ENCODE data around the gene CPD. TPM values are rescaled to one million over a fixed set of nuclear protein-coding genes. Genes with fewer than 3 reads are reported as not detected.
A peak's percentile ranks its signal among the peaks of the same experiment; 100 is the strongest.

The CPD gene
- total RNA-seq, 1 donor from 2014 or later = 258 TPM

DNA sequence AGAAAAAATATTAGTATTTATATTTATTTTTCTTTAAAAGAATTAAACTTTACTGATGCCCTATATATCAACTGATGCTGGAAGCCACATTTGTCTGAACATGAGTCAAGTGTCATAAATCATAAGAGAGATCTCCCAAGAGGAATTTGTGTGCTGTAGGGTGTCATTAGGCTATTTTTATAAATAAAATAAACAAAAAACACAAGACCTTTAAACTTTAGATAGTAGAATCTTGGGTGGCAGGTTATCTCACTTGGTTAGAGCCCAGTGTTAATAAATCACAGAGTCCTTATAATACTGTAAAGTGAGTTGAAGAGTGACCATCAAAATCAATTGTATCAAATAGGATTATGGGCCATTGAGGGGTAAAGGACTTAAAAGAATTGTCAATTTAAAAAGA lies 21.3 kb upstream of the CPD start:
- no peak for DNase-seq

DNA sequence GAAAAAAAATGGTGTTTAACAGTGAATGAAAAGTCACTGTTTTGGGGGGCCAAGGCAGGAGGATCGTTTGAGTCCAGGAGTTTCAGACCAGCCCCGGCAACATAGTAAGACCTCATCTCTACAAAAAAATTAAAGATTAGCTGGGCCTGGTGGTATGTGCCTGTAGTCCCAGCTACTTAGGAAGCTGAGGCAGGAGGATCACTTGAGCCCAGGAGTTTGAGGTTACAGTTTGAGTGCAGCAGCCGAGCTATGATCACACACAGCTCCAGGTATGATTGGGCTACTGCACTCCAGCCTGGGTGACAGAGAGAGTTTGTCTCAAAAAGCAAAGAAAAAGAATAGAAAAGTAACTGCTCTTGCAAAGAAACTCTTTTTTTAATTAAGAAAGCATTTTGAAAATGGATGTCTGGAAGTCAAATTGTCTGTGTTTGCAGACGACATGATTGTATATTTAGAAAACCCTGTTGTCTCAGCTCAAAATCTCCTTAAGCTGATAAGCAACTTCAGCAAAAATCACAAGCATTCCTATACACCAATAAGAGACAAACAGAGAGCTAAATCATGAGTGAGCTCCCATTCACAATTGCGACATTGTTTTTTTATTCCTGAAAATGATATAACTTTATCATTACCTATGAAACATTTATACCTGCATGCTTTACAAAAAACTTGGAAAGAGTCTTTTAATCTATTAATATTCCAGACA lies 20.5 kb upstream of the CPD start:
- no peak for DNase-seq

DNA sequence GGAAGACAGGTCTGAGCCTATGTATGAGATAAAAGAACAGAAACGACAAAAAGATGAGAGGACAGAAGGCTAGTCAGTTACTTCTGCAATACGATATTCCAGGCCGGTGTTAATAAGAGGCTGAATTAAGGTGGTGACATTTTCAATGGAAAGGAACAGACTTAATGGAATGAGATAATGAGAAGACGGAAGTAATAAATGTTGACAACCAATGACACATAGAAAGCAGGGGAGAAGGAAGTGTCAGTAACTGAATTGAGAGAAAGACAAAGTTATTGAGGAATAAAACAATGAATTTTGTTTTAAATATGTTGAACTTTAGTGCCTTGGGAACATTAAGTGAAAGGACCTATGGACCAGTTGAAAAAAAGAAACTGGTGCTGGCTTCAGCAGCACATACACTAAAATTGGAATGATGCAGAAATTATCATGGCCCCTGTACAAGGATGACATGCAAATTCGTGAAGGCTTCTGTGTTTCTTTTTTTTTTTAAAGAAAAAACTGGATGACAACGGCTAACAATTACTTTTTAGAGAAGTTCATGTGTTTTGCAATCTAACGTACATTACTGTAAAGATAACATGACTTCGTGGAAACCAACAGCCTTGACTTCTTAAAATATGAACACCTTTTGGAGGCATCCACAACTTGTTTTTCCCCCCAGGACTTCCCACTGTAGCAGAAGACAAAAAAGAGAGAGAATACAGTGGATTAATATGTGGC lies 18.5 kb upstream of the CPD start:
- no peak for DNase-seq

DNA sequence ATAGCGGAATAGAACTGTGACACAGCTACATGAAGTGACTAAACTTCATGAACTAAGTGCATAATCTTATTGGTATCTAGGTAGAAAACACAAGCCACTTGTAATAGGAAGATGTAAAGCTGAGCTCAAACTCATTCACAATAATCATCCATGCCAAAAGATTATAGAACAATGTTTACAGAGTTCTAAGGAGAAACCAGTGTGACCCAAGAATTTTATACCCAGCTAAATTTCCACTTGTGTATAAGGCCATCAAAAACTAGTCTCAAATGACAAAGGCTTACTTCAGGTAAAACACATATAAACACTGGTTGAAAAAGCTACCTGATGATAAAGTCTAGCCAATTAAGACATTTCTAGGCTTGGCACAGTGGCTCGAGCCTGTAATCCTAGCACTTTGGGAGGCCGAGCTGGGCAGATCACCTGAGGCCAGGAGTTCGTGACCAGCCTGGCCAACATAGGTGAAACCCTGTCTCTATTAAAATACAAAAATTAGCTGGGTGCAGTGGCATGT lies 16.9 kb upstream of the CPD start:
- no peak for DNase-seq

DNA sequence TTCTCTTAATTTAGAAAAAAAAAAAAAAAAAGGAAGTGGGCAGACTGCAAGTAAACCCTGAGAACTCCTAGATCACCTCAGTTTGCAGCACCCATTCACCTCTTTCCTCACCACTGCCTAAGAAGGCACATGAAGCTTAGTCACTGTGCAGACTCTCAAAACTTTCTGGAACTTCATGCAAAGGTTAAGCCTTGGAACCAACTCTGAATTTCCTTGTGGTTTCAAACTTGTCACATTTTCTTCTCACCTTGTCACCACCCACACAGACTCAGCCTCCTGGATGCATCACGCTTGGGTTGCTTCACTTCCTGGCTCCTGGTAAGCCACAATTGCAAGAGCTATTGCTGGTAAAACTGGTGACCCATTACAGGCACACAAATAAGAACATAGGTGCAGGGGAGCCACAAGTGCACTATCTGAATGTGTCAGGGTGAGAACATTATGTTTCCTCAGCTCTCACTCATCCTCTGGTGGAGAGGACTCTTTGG lies 15.0 kb upstream of the CPD start:
- no peak for DNase-seq

DNA sequence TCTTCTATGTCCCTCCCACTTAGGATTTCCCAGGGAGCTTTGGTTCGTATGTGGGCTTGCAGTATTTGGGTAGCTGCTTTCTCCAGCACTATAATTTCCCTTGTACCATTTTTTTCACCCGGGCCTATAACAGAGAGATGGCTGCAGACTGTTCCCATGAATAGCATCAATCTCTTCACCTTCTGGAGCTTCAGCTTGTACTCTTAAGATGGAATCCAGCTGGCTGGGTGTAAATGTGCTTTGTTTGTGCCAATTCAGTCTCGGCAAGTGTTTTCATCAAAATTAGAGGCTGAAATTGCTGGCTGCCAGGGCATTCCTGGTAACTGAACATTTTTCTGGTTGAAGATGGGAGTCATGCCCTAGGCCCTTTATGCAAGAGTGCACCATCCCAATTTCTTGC lies 12.2 kb upstream of the CPD start:
- DNase-seq = no peak

DNA sequence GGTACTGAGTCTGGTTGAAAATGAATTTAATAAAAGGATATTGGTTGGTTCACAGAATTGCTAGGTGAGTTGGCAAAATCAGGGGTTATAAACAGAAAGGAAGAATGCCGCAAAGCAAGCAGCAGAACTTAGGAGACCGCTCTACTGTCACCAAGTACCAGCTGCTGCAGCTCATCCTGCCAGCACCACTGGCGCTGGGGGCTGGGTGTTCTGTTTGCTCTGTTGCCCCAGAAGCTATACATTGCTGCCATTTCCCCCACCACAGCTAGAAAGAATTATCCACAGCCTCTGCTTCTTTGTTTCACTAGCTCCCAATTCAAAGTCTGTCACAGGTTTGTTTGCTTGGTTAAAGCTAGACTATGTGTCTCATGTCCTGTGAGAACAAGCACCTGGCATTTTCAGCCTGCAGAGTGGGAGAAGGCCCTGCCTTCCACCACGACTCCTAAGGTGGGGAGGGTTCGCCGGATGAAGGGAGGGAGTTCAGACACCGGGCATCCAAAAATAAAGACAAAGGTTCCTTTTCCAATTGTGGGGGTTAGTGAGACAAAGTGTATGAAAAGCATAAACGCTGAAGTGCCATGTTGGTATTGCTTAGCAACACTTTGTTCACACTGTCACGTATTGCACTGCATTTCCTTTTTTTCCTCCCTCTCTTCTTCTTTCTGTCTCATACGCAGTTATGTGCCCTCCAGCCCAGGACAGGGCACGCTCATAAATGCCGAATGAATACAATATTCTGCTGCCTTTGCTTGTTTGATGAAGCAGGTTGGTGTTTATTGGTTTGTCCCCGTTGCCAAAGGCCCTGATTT lies 9.6 kb upstream of the CPD start:
- DNase-seq = no peak

DNA sequence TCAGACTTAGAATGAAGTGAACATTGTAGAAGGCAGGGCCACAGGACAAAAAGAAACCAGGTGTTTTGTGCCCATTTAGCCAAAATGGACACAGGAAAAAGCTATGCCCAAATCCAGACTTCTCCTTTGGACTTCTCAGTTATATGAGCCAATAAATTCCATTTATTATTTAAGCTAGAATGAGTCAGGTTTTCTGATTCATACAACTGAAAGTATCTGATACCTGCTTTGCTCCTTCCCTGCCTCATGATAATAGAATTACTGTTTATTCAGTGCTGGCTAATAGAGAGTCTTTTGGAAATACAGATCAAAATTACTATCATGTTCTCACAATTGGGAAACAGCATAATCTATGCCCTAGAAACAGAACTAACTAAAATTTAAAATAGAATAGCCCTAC lies 8.7 kb upstream of the CPD start:
- no peak for DNase-seq

DNA sequence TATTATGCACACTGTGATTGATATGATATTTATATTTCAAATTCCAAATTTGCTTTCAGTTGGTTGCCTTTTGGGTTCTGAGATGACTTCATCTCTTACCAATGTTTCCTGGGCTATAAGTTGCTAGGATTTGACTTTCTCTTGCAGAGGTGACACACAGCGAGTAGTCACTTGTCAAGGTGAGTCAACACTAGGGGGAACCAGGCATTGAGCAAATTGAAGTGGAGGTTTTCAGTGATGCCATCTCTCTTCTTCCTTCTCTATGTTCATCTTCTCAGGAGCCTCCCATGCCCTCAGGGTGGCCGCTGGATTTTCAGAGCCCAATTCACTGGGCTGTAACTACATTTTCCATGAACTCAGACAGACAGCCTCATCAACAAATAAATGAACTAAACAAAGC lies 6.0 kb upstream of the CPD start:
- no peak for DNase-seq

DNA sequence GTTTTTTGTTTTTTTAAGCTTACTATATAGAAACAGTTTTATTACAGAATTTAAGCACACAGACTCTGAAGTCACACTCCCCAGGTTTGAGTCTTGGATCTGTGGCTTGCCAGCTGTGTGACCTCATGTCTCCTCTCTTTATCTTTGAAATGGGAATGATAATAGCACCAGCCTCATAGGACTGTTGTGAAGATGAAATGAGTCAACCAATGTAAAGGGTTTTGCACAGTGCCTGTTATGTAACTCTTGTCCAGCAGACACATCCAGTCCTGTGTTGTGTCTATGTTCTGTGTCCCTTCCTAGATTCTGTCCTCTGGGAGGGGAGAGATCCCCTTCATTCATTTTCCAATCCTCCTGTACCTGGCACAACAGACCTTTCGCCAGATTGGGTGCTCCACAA lies 3.1 kb upstream of the CPD start:
- DNase-seq = no peak

DNA sequence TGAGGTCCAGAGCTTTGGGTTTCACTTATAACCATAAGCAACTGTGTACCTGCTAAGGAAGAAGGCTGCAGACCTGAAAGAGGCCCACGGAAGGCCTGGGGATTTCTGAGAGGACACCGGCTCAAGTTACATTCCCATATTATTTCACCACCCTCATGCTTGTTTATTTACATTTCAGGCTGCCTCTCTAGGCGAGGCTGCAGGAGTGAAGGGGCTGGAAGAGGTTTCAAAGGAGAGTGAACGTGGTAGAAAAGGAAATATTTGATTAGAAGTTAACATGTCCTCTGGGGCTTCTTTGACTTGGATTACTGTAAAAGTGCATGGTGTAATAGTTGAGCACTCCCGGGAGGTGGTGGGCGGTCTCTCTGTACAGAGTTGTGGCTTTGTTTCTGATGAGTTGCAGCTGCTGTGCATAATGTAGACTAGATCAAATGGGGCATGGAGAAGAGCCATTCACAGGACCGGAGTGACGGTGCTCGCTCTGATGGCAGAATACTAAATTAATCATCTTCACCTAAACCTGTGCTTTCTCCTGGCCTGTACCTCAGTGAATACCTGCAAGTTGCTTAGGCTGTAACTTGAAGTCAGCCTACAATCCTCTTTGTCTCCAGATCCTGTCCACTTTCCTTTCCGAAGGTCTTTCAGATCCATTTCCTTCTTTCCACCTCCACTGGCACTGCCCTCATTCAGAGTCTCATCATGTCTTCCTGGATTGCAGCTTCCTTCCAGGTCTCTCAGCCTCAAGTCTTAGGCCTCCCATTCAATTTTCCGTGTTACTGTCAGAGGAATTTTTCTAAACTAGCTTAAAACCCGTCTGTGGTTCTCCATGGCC lies 1.9 kb upstream of the CPD start:
- DNase-seq = no peak

DNA sequence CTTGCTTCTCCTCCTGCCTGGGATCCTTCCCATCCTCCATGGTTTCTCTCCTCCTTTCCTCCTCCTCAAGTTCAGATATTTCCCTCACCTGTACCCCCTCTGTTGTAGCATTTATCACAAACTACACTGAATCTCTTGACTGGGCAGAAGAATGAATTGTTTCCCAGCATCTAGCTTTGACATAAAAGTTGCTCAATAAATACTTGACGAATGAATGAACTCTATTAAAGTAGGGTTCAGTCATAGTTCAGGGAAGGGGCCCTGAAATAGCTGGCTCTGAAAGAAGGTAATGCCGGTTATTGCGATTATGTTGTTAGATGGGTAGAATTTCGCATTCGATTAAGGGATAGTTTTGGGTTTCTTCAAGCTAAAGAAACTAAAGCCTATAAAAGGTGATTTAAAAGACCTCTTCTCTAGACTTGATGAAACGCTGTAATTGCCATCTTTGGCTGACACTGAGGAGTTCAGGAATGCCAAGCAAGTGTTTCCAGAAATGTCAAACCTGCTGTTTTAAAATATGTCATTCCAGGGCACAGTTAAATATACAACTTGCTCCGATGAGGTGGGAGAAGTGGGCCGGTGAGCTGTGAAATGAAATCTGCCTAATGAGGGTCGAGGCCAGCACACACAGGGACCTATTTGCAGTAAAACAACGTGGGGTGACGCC lies 1.0 kb upstream of the CPD start:
- DNase-seq = no peak

DNA sequence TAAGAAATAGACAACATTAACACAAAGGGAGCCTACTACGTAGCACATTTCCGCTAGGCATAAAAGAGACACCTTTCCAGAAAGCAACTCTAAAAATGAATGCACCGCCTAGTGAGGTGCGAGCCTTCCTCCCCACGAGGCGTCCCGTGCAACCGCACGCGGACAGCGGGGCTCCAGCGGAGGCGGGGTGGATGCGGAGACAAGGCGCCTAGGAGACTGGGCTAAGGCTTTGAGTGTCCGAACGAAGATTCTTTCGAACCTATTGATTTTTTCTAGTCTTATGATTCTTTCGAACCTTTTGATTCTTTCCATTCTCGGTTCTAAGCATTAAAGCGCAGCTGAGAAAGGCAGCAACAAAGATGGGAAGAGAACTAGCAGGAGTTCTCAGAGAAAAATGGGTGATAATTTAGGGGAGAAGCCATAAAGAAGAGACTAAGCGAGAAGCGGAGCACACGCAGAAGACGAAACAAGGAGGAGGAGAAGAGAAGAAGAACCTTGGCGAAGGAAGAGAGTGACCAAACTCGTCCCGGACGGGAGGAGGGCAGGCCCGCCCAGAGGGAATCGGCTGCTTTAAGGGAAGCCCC lies 394 bp upstream of the CPD start:
- peak; percentile 48 for DNase-seq

DNA sequence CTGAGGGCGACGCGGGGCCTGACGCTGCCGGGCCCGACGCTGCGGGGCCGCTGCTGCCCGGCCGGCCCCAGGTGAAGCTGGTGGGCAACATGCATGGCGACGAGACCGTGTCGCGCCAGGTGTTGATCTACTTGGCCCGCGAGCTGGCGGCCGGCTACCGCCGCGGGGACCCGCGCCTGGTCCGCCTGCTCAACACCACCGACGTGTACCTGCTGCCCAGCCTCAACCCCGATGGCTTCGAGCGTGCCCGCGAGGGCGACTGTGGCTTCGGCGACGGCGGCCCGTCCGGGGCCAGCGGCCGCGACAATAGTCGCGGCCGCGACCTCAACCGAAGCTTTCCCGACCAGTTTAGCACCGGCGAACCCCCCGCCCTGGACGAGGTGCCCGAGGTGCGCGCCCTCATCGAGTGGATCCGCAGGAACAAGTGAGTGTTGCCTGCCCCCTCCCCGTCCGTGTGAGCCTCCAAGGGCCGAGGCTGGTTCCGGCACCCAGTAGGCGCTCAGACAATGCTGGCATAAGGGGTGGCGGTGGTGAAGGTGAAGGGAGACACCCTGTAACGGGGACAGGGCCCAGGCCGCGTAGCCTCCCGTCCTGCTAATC lies 676 bp downstream of the CPD start:
- peak; percentile 11 for DNase-seq

DNA sequence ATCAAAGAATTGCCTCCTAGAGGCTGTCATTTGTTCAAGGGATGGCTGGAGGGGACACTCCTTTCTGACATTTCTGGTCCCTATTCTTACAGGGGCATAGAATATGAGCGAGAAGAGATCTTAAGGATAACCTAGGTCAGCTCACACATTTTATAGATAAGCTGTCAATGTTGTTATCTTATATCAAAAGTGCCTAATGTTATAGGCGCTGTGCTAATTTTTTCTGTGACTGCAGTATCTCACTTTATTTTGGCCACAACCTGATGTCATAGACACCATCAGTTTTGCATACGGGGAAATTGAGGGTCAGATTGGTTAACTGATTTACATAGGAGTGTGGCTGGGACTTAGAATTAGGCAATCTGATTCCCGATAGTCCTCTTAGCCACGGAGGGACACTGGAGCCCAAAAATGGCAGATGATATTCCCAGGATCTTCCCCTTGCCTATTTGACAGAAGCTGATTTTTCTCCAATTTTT lies 1.2 kb downstream of the CPD start:
- DNase-seq = peak; percentile 6

DNA sequence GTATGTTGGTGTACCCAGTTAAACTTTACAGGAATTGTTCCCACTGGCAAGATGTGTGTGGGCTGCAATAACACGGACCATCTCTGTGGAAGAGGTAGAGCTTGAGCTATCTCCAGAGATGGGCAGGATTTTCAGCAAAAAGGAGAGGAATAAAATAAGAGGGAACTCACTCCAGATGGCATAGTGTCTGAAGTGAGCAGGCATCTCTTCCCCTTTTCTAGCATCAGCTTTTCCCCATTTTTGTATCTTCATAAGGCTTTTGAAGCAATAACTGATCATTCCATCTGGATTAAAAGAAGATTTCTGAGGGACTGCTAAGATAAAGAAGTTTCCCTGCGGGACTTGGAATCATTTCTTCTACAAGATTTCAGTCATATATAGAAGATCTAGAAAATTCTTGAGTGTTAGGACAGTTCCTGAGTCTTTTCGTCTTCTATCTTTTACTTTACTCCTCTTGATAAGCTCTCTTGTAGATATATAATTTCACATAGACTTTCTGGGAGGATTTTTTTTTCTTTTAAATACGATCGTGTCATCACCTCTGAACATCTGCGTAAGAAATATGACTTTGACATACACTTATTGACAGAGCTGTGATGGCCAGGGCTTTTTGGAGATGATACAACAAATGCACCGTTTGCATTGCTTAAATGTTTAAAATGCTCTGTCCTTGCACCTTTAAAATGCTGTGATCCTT lies 2.1 kb downstream of the CPD start:
- no peak for DNase-seq

DNA sequence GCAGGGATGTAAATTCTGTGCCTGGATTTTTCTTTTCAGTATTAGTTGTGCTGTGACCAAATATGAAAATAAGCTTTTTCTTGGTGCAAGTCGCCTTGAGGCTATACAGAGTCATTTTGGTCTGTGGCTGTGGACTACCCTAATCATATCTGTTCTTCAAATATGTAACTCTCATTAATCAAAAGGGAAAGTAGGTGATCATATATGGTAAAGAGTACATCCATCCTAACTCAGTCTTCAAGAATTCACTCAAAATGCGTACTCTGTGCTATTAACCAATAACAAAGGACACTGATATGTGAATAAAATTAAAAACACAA lies 2.6 kb downstream of the CPD start:
- DNase-seq = no peak

DNA sequence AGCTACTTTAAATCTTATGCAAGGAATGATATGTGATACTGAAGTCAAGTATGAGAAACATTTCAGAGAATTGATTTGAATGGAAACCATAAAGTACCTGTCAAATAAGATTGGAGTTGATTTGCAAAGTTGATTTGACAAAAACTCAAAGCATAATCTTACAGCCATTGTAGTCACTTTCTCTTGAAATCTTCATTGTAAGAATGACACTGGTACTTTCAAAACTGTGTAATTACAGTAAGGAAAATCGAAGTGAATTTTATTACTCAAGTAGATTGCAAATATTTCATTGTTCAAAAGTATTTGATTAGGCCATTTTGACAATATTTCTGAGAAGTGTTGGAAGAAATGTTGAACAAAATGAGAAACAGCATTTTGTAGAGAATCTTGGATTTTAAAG lies 3.6 kb downstream of the CPD start:
- no peak for DNase-seq

DNA sequence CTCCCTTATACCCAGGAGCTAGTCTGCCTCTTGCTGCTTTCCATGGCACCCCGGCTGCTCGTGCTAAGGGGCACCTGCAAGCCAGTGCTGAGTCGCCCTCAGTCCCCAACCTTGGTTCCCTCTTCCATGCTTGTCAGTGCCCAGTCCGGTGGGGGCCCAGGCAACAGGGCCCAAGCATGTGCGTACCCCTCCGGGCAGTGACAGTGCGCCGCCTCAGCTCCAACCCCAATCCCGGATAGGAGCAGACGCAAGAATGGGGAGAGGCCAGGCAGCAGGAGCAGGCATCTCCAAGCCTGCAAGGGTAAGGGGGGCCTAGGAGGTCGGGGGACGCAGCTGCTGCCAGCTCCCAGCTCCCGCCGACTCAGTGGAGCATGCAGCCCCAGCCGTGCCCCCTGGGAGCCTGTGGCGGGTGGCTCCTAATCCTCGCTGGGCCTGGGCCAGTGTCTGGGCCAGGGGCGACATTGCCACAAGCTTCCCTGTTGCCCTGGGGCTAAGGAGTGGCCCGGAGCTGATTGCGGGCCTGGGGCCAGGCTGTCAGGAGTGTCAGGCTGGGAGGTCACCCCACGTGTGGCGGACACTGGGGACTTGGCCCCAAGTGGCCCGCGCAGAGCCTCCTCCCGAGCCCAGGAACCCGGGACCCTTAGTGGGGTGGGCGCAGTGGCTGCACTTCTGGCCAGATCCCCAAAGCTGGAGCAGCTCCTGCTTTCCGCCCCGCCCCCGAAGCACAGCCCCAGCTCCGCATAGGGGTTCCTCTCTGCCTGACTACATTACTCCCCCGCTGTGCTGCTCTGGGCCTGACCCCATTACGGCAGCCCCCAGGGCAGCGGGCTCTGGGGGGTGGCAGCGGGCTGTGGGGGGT lies 9.8 kb downstream of the CPD start:
- no peak for DNase-seq

All from dermis blood vessel endothelial cell (primary cell).